ENCODE data around the gene IGSF9.

Gene IGSF9

GRCh38 chr1:159880430-159880829, 65.0 kb downstream of the IGSF9 start:
- ChIA-PET POLR2A (no interaction called here), CTCF (interaction anchor here (1.0 to 4.4 kb wide), 5 partner anchors 9 to 82 kb away, joined by 3 to 31 read pairs (median 5); no protein-coding TSS in a partner anchor)
- DNase-seq (ENCODE audit: extremely low spot score), result no peak
- TF ChIP-seq CTCF (IDR thresholded peaks at IDR 0.05; ENCODE audit: control extremely low read depth, extremely low read depth, low read depth, missing control alignments), result no peak

- no peak for TF ChIP-seq CTCF (IDR thresholded peaks at IDR 0.05; ENCODE audit: control extremely low read depth, extremely low read depth, low read depth, missing control alignments)
- ChIA-PET CTCF (interaction anchor here (1.0 to 4.4 kb wide), 5 partner anchors 9 to 82 kb away, joined by 3 to 31 read pairs (median 5); no protein-coding TSS in a partner anchor), POLR2A (no interaction called here)
- no peak for DNase-seq (ENCODE audit: extremely low spot score)
Observed at GRCh38 chr1:159879977-159880376, 65.4 kb downstream of the IGSF9 start.

GRCh38 chr1:159879136-159879535, 66.3 kb downstream of the IGSF9 start:
- no peak for DNase-seq (ENCODE audit: extremely low spot score)
- ChIA-PET CTCF (interaction anchor here (0.6 to 4.4 kb wide), 4 partner anchors 8 to 80 kb away, joined by 3 to 31 read pairs (median 8); no protein-coding TSS in a partner anchor), POLR2A (no interaction called here)
- no peak for TF ChIP-seq CTCF (IDR thresholded peaks at IDR 0.05; ENCODE audit: control extremely low read depth, extremely low read depth, low read depth, missing control alignments)

GRCh38 chr1:159877695-159878444, 67.5 kb downstream of the IGSF9 start:
- no peak for TF ChIP-seq CTCF (IDR thresholded peaks at IDR 0.05; ENCODE audit: control extremely low read depth, extremely low read depth, low read depth, missing control alignments)
- CTCF ChIA-PET, result interaction anchor here (1.7 to 4.4 kb wide), 2 partner anchors 14 to 26 kb away, joined by 6 to 31 read pairs; no protein-coding TSS in a partner anchor
- DNase-seq (ENCODE audit: extremely low spot score), result no peak

More at GRCh38 chr1:159877695-159878444, 67.5 kb downstream of the IGSF9 start:
- POLR2A ChIA-PET, result no interaction called here

Data from GM10248 (cell line).